ENCODE data around the gene GNB1. TPM values are rescaled to one million over a fixed set of nuclear protein-coding genes. Genes with fewer than 3 reads are reported as not detected.

GNB1 gene
- total and polyA plus RNA-seq, 2 experiments from 2014 or later, result 85.5 to 196 TPM

DNA sequence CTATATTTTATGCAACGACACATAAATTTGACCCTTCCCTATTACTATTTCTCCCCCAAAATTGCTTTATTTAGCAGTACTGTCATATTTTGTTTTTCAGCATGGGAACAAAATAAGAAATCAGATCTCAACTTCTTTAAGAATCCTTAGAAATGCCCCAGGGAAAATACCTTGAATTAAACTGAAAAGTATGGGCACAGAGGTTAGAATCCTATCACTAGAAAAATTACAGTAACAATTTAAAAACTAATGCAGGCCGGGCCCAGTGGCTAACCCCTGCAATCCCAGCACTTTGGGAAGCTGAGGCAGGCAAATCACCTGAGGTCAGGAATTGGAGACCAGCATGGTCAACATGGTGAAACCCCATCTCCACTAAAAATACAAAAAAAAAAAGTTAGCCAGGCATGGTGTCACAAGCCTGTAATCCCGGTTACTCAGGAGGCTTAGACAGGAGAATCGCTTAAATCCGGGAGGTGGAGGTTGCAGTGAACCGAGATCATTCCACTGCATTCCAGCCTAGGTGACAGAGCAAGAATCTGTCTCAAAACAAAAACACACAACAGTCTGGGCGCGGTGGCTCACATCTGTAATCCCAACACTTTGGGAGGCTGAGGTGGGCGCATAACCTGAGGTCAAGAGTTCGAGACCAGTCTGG, 51.4 kb downstream of the GNB1 start:
- Histone ChIP-seq H3K9me3 (ENCODE audit: low read depth) (no peaks in the 10 kb centered on the region), H3K4me3 (no peak overlapping the region), H3K36me3 (no peaks in the 10 kb centered on the region), H3K27ac (no peak overlapping the region), H3K27me3 (no peaks in the 10 kb centered on the region), H3K4me1 (ENCODE audit: low read depth) (peaks cover 14% of the 10 kb centered on the region)
- TF ChIP-seq, protein P1, sequence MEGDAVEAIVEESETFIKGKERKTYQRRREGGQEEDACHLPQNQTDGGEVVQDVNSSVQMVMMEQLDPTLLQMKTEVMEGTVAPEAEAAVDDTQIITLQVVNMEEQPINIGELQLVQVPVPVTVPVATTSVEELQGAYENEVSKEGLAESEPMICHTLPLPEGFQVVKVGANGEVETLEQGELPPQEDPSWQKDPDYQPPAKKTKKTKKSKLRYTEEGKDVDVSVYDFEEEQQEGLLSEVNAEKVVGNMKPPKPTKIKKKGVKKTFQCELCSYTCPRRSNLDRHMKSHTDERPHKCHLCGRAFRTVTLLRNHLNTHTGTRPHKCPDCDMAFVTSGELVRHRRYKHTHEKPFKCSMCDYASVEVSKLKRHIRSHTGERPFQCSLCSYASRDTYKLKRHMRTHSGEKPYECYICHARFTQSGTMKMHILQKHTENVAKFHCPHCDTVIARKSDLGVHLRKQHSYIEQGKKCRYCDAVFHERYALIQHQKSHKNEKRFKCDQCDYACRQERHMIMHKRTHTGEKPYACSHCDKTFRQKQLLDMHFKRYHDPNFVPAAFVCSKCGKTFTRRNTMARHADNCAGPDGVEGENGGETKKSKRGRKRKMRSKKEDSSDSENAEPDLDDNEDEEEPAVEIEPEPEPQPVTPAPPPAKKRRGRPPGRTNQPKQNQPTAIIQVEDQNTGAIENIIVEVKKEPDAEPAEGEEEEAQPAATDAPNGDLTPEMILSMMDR (IDR thresholded peaks at IDR 0.05; ENCODE audit: low read depth, low read length), result no peak
- DNase-seq (ENCODE audit: low read depth in 1 of 2, low spot score in 1 of 2), result no peak

DNA sequence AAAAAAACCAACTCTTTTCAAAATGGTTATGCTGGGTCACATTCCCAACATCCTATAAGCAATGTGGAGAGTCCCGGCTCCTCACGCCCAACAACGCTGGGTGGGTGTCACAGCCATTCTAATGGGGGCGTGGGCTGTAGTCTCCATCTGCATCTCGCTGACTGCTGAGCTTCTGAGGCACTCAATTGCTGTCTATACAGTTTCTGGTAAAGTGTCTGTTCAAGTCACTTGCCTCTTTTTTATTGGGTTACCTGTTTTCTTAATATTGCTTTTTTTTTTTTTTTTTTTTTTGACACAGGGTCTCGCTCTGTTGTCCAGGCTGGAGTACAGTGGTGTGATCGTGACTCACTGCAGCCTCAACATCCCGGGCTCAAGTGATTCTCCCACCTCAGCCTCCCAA, 54.8 kb downstream of the GNB1 start:
- peaks cover 3% of the 10 kb centered on the region for H3K36me3 ChIP-seq
- H3K4me1 ChIP-seq (ENCODE audit: low read depth), result peaks cover 5% of the 10 kb centered on the region
- TF ChIP-seq, protein P1 (IDR thresholded peaks at IDR 0.05; ENCODE audit: low read depth, low read length), result no peak
- no peaks in the 10 kb centered on the region for H3K27me3 ChIP-seq
- H3K9me3 ChIP-seq (ENCODE audit: low read depth), result no peaks in the 10 kb centered on the region
- DNase-seq (ENCODE audit: low read depth in 1 of 2, low spot score in 1 of 2), result no peak
- no peak overlapping the region for H3K4me3 ChIP-seq
- no peak overlapping the region for H3K27ac ChIP-seq

DNA sequence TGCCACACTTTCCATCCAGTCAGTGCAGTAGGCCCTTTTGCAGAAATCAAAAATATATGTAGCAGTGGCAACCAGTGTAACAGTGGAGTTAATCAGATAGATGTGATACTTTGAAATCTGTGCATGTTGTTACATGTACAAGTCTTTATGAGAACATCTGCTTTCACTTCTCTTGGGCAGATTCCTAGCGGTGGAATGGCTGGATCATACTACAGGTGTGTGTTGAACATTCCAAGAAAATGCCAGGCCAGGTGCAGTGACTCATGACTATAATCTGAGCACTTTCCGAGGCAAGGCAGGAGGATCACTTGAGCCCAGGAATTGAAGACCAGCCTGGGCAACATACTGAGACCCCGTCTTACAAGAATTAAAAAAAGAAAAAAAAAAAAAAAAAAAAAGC, 55.3 kb downstream of the GNB1 start:
- no peak overlapping the region for H3K4me3 ChIP-seq
- no peaks in the 10 kb centered on the region for H3K27me3 ChIP-seq
- TF ChIP-seq, protein P1 (IDR thresholded peaks at IDR 0.05; ENCODE audit: low read depth, low read length), result no peak
- DNase-seq (ENCODE audit: low read depth in 1 of 2, low spot score in 1 of 2), result no peak
- H3K9me3 ChIP-seq (ENCODE audit: low read depth), result no peaks in the 10 kb centered on the region
- peaks cover 5% of the 10 kb centered on the region for H3K4me1 ChIP-seq (ENCODE audit: low read depth)
- H3K27ac ChIP-seq, result peak overlapping the region; percentile 7
- peaks cover 3% of the 10 kb centered on the region for H3K36me3 ChIP-seq

DNA sequence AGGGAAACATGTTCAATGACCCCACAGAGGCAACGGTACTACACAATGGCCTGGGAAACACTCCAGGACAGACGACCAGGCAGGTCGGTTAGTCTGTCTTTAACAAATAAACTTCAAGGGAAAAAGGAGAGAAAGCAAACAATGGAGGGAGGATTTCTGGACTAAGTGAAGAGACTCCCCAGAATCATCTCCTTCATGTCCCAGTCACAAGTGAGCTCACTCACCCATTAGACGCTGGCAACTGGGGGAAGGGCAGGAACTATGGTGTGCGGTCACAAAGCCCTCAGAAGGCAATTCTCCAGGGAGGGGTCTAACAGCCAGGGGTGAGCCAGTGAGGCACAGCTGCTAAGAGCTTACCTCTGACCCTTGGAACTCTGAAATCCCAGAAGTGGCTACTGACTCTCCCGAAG, 57.0 kb downstream of the GNB1 start:
- H3K9me3 ChIP-seq (ENCODE audit: low read depth), result no peaks in the 10 kb centered on the region
- DNase-seq (ENCODE audit: low read depth in 1 of 2, low spot score in 1 of 2), result no peak
- H3K27ac ChIP-seq, result peak overlapping the region; percentile 57
- H3K36me3 ChIP-seq, result peaks cover 3% of the 10 kb centered on the region
- H3K4me1 ChIP-seq (ENCODE audit: low read depth), result peaks cover 5% of the 10 kb centered on the region
- H3K27me3 ChIP-seq, result no peaks in the 10 kb centered on the region
- H3K4me3 ChIP-seq, result no peak overlapping the region
- TF ChIP-seq, protein P1 (IDR thresholded peaks at IDR 0.05; ENCODE audit: low read depth, low read length), result no peak

DNA sequence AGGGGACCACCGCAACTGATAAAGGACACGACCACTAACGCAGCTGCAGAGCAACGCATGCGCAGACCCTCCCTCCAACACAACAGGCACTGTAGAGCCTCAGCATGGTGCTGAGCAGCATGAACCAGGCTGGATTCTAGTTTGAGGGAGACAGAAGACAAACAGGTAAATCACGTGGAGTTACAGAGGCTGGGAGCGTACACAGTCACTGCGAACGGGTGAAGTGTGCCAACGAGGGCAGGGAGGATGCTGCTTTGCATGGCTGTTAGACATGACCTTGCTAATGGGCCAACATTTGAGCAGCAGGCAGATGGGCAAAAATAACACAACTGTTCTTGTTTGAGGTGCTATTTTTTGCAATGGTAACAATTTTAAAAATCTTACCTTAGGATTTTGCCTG, 57.4 kb downstream of the GNB1 start:
- H3K4me1 ChIP-seq (ENCODE audit: low read depth), result peaks cover 5% of the 10 kb centered on the region
- TF ChIP-seq, protein P1 (IDR thresholded peaks at IDR 0.05; ENCODE audit: low read depth, low read length), result no peak
- H3K27me3 ChIP-seq, result no peaks in the 10 kb centered on the region
- peaks cover 3% of the 10 kb centered on the region for H3K36me3 ChIP-seq
- DNase-seq (ENCODE audit: low read depth in 1 of 2, low spot score in 1 of 2), result no peak
- peak overlapping the region; percentile 57 for H3K27ac ChIP-seq
- H3K9me3 ChIP-seq (ENCODE audit: low read depth), result no peaks in the 10 kb centered on the region
- no peak overlapping the region for H3K4me3 ChIP-seq

All from cardiac muscle cell (in vitro differentiated cells and primary cell).